Chondrocyte (in vitro differentiated cells): ENCODE measurements around the gene SV2B. TPM values are rescaled to one million over a fixed set of nuclear protein-coding genes. Genes with fewer than 3 reads are reported as not detected.
"Not testable (repeated sequence)": the region's sequence is repeated elsewhere in the genome, so short reads cannot be mapped to it uniquely, and the experiment has no call there.

Experiments
- DNase-seq: peaks from one replicate; pipeline ENCODE4 v3.0.0; 2021; ENCODE audit warnings: mixed read lengths, low spot score
- H3K27ac Mint-ChIP-seq: one replicate; pipeline ENCODE4 v1.8.0; 2021; ENCODE audit warnings: mild to moderate bottlenecking, moderate library complexity, mixed read lengths; ENCODE audit not compliant: unreplicated experiment
- H3K27me3 Mint-ChIP-seq: 2 replicates; pipeline ENCODE4 v1.8.0; 2021; ENCODE audit warnings: low read depth, mixed read lengths
- H3K36me3 Mint-ChIP-seq: 2 replicates; pipeline ENCODE4 v1.8.0; 2021; ENCODE audit warnings: low read depth, mixed read lengths
- H3K4me1 Mint-ChIP-seq: 2 replicates; pipeline ENCODE4 v1.8.0; 2021; ENCODE audit warnings: low read depth, mild to moderate bottlenecking, mixed read lengths
- H3K4me3 Mint-ChIP-seq: one replicate; pipeline ENCODE4 v1.8.0; 2021; ENCODE audit warnings: mild to moderate bottlenecking, moderate library complexity, mixed read lengths; ENCODE audit not compliant: unreplicated experiment
- H3K9me3 Mint-ChIP-seq: 2 replicates; pipeline ENCODE4 v1.8.0; 2021; ENCODE audit warnings: low read depth, mixed read lengths
- total RNA-seq: library from RNA; stranded (reverse); gene quantifications from 3 replicates; pipeline ENCODE4 v1.2.1, GENCODE V29; 2021
- TF ChIP-seq, protein P1 (sequence below): fragments of 200-600 bp; sonication (generic); IDR thresholded peaks from 2 replicates; pipeline ENCODE4 v1.5.0; 2021; ENCODE audit warnings: antibody characterized with exemption, mild to moderate bottlenecking, moderate library complexity

The SV2B gene
- total RNA-seq, 1 donor from 2014 or later = not detected

DNA sequence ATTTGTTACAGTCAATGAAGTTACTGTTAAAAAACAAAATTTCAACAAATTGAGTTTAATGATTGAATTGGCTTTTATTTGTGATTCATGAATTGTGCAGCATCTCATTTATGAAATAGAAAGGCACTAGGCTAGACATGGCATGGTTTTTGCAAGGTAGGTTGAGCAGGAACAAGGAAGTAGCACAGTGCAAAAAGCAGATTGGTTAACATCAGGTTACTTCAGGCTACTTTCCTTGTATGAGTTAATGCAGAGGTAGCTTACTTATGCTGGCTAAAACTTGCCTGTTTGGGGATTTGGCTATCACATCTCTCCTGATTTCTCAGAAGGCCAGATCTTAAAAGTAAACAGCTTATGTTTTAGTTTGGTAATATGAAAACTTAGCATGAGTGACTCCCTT lies 23.0 kb upstream of the SV2B start:
- Mint-ChIP-seq H3K36me3 (no peaks in the 10 kb centered on the region), H3K4me3 (no peak overlapping the region), H3K9me3 (peaks cover 10% of the 10 kb centered on the region), H3K4me1 (no peaks in the 10 kb centered on the region), H3K27ac (no peak overlapping the region), H3K27me3 (peaks cover 11% of the 10 kb centered on the region)
- DNase-seq = no peak
- TF ChIP-seq, protein P1, sequence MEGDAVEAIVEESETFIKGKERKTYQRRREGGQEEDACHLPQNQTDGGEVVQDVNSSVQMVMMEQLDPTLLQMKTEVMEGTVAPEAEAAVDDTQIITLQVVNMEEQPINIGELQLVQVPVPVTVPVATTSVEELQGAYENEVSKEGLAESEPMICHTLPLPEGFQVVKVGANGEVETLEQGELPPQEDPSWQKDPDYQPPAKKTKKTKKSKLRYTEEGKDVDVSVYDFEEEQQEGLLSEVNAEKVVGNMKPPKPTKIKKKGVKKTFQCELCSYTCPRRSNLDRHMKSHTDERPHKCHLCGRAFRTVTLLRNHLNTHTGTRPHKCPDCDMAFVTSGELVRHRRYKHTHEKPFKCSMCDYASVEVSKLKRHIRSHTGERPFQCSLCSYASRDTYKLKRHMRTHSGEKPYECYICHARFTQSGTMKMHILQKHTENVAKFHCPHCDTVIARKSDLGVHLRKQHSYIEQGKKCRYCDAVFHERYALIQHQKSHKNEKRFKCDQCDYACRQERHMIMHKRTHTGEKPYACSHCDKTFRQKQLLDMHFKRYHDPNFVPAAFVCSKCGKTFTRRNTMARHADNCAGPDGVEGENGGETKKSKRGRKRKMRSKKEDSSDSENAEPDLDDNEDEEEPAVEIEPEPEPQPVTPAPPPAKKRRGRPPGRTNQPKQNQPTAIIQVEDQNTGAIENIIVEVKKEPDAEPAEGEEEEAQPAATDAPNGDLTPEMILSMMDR = no peak

DNA sequence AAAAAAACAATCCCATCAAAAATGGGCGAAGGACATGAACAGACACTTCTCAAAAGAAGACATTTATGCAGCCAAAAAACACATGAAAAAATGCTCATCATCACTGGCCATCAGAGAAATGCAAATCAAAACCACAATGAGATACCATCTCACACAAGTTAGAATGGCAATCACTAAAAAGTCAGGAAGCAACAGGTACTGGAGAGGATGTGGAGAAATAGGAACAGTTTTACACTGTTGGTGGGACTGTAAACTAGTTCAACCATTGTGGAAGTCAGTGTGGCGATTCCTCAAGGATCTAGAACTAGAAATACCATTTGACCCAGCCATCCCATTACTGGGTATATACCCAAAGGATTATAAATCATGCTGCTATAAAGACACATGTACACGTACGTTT lies 6.2 kb upstream of the SV2B start:
- H3K4me3 Mint-ChIP-seq, DNase-seq, H3K36me3 Mint-ChIP-seq, H3K9me3 Mint-ChIP-seq, H3K4me1 Mint-ChIP-seq, H3K27ac Mint-ChIP-seq: not testable (repeated sequence)
- peaks cover 39% of the 10 kb centered on the region for H3K27me3 Mint-ChIP-seq

DNA sequence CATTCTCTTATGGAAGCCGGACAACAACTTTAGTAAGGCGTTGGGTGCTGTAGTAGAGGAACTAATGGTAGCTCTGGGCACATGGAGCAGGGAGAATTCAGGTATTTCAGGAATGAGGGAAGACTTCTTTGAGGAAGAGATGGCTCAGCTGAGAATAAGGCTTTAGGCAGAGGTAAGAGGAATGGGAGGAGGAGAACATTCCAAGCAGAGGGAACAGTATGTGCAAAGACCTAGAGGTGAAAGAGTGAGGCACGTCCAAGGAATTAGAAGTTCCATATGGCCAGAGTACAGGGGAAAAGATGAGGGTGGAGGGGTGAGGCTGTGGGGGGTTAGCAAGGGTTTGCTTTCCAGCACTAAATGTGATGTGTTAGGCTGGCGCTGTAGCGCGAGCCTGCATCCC lies 1.6 kb upstream of the SV2B start:
- DNase-seq = no peak
- peaks cover 67% of the 10 kb centered on the region for H3K27me3 Mint-ChIP-seq
- TF ChIP-seq, protein P1 = no peak

DNA sequence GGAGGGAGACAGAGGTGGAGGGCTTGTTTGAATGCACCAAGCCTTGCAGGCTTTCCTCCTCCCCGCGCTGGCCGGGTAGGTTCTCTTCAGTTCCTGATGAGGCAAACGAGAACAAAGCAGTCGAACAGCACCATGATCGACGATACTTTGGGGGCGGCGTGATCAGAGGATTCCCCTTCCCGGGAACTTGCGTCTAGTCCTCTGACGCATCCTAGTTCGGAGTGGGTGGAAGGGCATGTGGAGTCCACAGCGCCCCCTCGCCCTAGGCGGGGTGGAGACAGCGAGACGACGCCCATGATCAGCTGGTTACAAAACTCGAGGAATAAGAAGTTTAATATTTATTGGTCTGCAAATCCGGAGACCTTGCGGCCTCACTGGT lies 452 bp upstream of the SV2B start:
- H3K36me3 Mint-ChIP-seq = no peaks in the 10 kb centered on the region
- H3K9me3 Mint-ChIP-seq = no peaks in the 10 kb centered on the region
- no peak overlapping the region for H3K27ac Mint-ChIP-seq

More for the DNA sequence above, 1.6 kb upstream of the SV2B start:
- Mint-ChIP-seq H3K4me3 (no peak overlapping the region), H3K4me1 (peaks cover 13% of the 10 kb centered on the region), H3K27ac (no peak overlapping the region), H3K9me3 (peaks cover 4% of the 10 kb centered on the region), H3K36me3 (no peaks in the 10 kb centered on the region)

DNA sequence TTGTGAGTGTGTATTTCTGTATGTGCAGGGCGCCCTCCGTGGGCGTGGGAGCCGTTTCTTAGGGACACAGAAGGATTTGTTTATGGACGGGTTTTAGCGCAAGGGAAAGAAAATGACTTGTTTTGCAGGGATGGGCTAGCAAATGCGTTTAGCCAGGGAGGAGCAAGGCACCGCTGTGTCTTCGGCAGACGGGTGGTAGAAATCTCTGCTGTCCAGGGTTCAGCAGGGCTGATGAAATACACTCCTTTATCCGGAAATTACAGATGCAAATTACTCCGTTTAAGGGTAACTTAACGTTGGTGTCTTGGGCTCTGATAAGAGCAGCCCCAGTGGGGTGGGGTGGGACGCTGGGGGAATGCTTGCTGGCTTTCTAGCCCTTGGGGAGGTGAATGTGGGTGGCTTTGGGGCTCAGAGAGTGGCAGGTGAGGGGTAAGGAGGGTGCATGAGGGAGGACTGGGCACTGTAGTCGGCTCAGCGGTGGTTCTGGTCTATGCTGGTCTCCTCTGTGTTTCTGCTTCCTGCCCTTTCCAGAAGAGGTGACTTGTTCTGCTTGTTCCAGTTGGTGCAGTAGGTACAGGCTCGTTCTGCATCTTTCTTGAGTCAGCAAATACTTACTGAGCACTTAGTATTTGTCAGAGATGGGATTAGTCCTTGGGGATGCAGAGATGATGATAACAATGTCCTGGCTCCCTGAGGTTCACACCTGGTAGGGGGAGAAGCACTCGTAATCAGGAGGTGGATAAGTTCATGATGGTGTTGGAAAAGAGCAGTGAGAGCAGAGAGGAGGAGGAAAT lies 954 bp downstream of the SV2B start:
- Mint-ChIP-seq H3K27ac (no peak overlapping the region), H3K27me3 (peaks cover 75% of the 10 kb centered on the region), H3K9me3 (no peaks in the 10 kb centered on the region)

More for the DNA sequence above, 452 bp upstream of the SV2B start:
- Mint-ChIP-seq H3K27me3 (peaks cover 73% of the 10 kb centered on the region), H3K4me1 (peaks cover 13% of the 10 kb centered on the region), H3K4me3 (peak overlapping the region; percentile 62)
- DNase-seq = no peak
- TF ChIP-seq, protein P1 = peak; percentile 42

More for the DNA sequence above, 954 bp downstream of the SV2B start:
- no peaks in the 10 kb centered on the region for H3K36me3 Mint-ChIP-seq
- DNase-seq = no peak
- peak overlapping the region; percentile 47 for H3K4me3 Mint-ChIP-seq
- TF ChIP-seq, protein P1 = no peak
- H3K4me1 Mint-ChIP-seq = peaks cover 13% of the 10 kb centered on the region
